C4-2B (cell line): ENCODE results near the gene SCN8A.

Experiments
- H3K27ac ChIP-seq: fragments of 450-650 bp; 2 replicates; pipeline ENCODE4 v1.5.1; 2017
- ZFX ChIP-seq: fragments of 450-650 bp; IDR thresholded peaks from 2 replicates; pipeline ENCODE4 v1.6.1; 2017
- TF ChIP-seq, protein P1 (sequence below): fragments of 450-650 bp; conservative IDR thresholded peaks from 2 replicates; pipeline ENCODE4 v1.5.1; 2017; ENCODE audit warnings: mild to moderate bottlenecking

SCN8A gene

DNA sequence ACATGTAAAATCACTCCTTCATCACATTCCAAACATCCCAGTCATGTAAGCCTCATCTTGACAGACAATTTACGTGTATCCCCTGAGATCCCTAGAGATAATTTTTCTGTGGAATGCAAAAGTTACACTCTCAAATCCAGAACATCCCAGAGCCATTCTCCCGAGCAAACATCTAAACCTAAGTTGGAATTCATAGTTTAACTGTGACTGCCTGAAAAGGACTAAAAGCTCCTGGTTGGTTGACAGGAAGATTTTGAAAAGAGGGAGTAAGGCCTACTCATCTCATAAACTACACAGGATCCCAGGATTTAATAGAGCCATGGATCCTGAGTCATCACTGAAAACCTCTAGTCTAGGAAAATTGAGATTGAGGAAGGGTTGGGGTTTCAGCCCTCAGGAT lies 123.6 kb downstream of the SCN8A start:
- TF ChIP-seq, protein P1, sequence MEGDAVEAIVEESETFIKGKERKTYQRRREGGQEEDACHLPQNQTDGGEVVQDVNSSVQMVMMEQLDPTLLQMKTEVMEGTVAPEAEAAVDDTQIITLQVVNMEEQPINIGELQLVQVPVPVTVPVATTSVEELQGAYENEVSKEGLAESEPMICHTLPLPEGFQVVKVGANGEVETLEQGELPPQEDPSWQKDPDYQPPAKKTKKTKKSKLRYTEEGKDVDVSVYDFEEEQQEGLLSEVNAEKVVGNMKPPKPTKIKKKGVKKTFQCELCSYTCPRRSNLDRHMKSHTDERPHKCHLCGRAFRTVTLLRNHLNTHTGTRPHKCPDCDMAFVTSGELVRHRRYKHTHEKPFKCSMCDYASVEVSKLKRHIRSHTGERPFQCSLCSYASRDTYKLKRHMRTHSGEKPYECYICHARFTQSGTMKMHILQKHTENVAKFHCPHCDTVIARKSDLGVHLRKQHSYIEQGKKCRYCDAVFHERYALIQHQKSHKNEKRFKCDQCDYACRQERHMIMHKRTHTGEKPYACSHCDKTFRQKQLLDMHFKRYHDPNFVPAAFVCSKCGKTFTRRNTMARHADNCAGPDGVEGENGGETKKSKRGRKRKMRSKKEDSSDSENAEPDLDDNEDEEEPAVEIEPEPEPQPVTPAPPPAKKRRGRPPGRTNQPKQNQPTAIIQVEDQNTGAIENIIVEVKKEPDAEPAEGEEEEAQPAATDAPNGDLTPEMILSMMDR, result no peak
- no peak for TF ChIP-seq ZFX
- H3K27ac ChIP-seq, result no peak overlapping the region

DNA sequence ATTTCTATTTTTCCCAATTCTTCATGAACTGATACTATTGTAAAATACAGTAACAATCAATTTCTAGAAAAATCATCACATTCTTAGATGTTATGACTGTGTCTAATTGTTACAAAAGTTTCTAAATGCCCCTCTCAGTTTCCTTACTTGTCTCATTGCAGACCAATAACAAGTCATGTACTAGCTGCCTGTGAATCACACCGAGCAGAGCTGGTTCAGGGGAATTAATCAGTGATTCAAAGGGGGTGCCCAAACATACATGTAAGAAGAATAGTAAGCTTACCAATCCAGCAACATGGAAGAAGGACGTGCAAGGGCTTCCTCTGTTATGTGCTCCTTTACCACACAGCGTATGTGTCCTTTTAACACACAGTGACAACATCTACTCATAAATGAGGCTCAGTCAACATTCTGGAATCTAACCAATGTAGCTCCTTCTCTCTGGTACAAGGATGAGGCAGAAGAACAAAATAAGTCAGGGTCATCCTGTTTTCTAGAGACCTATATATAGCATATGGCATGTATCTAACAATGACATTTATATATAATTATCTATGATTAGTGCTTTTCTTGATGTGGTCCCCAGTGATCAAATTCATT lies 126.4 kb downstream of the SCN8A start:
- TF ChIP-seq, protein P1, result no peak
- TF ChIP-seq ZFX, result no peak
- no peak overlapping the region for H3K27ac ChIP-seq

DNA sequence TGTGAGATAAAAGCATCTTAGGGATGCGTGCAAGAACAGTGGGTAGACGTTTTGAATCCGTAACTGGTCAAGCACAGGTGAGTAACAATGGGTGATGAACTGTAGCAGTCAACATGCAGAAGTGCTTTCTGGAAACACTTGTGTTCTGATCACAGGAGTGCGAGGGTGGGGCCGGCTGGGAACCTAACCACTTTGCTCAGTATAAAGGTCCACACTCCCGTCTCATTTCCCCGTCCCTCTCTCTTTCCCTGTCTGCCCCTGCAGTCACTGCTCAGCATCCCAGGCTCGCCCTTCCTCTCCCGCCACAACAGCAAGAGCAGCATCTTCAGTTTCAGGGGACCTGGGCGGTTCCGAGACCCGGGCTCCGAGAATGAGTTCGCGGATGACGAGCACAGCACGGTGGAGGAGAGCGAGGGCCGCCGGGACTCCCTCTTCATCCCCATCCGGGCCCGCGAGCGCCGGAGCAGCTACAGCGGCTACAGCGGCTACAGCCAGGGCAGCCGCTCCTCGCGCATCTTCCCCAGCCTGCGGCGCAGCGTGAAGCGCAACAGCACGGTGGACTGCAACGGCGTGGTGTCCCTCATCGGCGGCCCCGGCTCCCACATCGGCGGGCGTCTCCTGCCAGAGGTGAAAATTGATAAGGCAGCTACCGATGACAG lies 130.4 kb downstream of the SCN8A start:
- no peak overlapping the region for H3K27ac ChIP-seq
- TF ChIP-seq ZFX, result no peak
- TF ChIP-seq, protein P1, result no peak

DNA sequence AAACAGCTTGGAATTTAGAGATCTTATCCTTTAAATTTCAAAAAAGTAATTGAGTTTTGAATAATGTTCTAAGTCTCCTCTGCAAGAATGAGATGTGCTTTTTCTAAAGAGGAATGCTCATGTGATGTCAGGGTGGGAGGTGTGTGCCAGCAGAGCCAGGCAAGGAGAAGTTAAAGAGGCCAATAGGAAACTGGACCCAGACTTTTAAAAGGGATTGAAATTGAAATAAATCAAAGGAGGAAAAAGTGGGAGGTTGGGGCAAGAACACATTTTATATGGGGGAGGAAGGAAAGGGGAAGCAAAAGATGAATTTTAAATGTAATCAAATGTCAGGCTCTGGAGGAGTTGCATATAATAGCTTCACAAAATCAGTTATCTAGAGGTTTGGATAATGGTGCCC lies 131.4 kb downstream of the SCN8A start:
- H3K27ac ChIP-seq, result no peak overlapping the region
- TF ChIP-seq, protein P1, result no peak
- no peak for TF ChIP-seq ZFX

DNA sequence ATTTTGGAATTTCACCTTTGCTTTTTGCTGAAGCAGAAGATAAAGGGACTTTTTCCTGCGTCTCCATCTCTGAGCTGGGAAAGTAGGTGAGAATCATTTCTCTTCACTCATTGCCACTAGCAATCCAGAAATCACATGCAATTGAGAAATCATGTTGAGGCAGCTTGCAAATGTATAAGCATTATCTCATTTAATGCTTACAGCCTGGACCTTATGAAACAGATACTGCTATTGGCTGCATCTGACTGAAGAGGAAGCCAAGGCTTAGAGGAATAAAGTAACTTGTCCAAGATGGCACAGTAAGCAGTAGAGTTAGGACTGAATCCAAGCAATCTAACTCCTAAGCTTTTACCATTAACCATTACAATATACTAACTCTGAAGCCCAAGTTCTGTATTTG lies 135.1 kb downstream of the SCN8A start:
- TF ChIP-seq, protein P1, result no peak
- TF ChIP-seq ZFX, result no peak
- no peak overlapping the region for H3K27ac ChIP-seq

DNA sequence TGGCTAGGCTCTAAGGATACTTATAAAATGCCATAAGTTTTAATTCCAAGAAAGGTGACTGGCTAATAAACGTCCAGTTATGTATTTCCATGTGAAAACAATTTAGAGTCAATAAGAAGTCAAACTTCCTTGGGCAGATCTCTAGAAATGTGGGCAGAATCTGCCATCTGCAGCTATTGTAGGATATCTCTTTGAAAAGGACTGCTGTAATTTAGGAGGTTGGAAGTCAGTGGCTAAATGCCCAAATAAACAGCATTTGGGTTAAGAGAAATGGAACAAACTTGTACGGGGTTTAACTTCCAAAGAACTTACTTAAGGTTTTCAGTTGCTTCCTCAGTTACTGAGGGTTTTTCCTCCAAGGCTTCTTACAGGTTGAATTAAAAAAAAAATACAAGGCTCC lies 135.9 kb downstream of the SCN8A start:
- TF ChIP-seq, protein P1, result no peak
- TF ChIP-seq ZFX, result no peak
- no peak overlapping the region for H3K27ac ChIP-seq

DNA sequence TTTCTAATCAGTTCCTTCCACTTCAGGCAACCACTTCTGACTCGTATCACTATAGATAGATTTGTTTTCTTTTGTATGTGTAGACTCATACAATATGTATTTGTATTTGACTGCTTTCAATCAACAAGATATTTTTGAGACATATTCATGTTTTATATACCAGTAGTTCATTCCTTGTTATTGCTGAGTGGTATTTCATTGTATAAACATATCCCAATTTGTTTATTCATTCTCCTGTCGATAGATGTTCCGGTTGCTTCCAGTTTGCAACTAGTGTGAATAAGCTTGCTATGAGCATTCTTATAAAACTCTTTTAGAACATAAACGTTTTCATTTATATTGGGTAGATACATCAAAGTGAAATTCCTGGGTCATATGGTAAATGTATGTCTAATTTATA lies 138.3 kb downstream of the SCN8A start:
- H3K27ac ChIP-seq, result no peak overlapping the region
- no peak for TF ChIP-seq ZFX

DNA sequence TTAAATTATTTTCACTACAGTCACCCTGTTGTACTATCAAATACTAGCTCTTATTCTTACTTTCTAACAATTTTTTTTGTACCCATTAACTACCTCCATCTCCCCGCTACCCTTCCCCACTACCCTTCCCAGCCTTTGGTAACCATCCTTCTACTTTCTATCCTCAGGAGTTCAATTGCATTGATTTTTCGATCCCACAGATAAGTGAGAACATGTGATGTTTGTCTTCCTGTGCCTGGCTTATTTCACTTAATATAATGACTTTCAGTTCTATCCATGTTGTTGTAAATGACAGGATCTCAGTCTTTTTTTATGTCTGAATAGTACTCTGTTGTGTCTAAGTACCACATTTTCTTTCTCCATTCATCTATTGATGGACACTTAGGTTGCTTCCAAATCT lies 139.7 kb downstream of the SCN8A start:
- TF ChIP-seq, protein P1, result no peak
- TF ChIP-seq ZFX, result no peak
- no peak overlapping the region for H3K27ac ChIP-seq
